Testis (tissue), 2 donors: Measurements from ENCODE around the gene BEGAIN.

Experiments used
- POLR2A ChIP-seq: fragments of 450-650 bp; IDR thresholded peaks from one replicate; pipeline ENCODE4 v1.6.1; 2017; ENCODE audit warnings: antibody characterized with exemption, mild to moderate bottlenecking, moderate library complexity
- TF ChIP-seq, protein P1 (sequence below), 3 experiments: fragments of 450-650 bp in 2 of 3; fragments of 200-600 bp in 1 of 3; sonication (generic) in 1 of 3; IDR thresholded peaks; one replicate each; pipeline ENCODE4 v1.5.1; 2016 to 2019; ENCODE audit warnings: antibody characterized with exemption in 3 of 3, mild to moderate bottlenecking in 2 of 3, moderate library complexity in 1 of 3

DNA sequence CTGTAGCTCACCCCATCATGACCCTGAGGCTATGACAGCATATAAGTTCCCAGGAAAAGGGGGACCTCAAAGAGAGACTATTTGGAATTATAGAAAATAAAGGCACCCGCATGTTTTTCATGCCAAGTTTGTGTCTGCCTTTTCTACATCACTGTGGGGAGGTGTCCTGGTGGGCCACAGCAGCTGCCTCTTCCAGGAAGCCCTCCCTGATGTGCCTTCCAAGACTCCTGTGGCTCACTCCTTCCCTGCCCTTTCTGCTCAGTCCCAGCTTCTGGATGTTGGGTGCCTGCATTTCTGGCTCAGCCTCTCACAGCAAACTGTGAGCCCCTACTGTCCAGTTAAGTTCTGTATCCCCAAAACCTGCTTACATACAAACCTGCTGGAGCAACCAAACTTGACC lies 36.3 kb upstream of the BEGAIN start:
- TF ChIP-seq, protein P1, sequence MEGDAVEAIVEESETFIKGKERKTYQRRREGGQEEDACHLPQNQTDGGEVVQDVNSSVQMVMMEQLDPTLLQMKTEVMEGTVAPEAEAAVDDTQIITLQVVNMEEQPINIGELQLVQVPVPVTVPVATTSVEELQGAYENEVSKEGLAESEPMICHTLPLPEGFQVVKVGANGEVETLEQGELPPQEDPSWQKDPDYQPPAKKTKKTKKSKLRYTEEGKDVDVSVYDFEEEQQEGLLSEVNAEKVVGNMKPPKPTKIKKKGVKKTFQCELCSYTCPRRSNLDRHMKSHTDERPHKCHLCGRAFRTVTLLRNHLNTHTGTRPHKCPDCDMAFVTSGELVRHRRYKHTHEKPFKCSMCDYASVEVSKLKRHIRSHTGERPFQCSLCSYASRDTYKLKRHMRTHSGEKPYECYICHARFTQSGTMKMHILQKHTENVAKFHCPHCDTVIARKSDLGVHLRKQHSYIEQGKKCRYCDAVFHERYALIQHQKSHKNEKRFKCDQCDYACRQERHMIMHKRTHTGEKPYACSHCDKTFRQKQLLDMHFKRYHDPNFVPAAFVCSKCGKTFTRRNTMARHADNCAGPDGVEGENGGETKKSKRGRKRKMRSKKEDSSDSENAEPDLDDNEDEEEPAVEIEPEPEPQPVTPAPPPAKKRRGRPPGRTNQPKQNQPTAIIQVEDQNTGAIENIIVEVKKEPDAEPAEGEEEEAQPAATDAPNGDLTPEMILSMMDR (IDR thresholded peaks at IDR 0.05): no peak
- no peak for TF ChIP-seq POLR2A
